GM13977 (cell line): ENCODE data around the gene SCFD2.

Experiments
- DNase-seq: peaks from one replicate; pipeline ENCODE4 v3.0.0; 2012; ENCODE audit warnings: low spot score
- CTCF ChIP-seq: IDR thresholded peaks from 2 replicates; pipeline ENCODE4 v1.5.1; 2012; ENCODE audit warnings: mild to moderate bottlenecking, control low read depth; ENCODE audit not compliant: insufficient read depth; ENCODE audit errors: extremely low read depth, missing control alignments
- in situ Hi-C: fragments of 300-500 bp; cut with MboI; formaldehyde crosslinking; loops from one replicate; pipeline ENCODE4 v1.12.0; 2022; ENCODE audit warnings: low sequenced_read_pairs, low pct_unique_long_range_greater_than_20kb, mixed read lengths, inconsistent platforms; ENCODE audit not compliant: unreplicated experiment

Gene SCFD2

GRCh38 chr4:53022513-53023100 lies 343.3 kb downstream of the SCFD2 start:
- TF ChIP-seq CTCF = no peak
- DNase-seq = no peak
- in situ Hi-C loops = loop anchor here (25.0 kb wide), 1 partner anchor 1190 kb away; no protein-coding TSS in a partner anchor

- no peak for DNase-seq
- no peak for TF ChIP-seq CTCF
- in situ Hi-C loops = loop anchor here (25.0 kb wide), 1 partner anchor 1190 kb away; no protein-coding TSS in a partner anchor
Measured at GRCh38 chr4:53021754-53022512, 343.9 kb downstream of the SCFD2 start.

GRCh38 chr4:53019485-53020382 lies 346.1 kb downstream of the SCFD2 start:
- TF ChIP-seq CTCF = no peak
- no peak for DNase-seq
- in situ Hi-C loops = loop anchor here (25.0 kb wide), 1 partner anchor 1193 kb away; no protein-coding TSS in a partner anchor

- in situ Hi-C loops = loop anchor here (25.0 kb wide), 1 partner anchor 1194 kb away; no protein-coding TSS in a partner anchor
- no peak for TF ChIP-seq CTCF
- DNase-seq = no peak
Measured at GRCh38 chr4:53018471-53018870, 347.4 kb downstream of the SCFD2 start.

- in situ Hi-C loops = loop anchor here (25.0 kb wide), 1 partner anchor 1196 kb away; no protein-coding TSS in a partner anchor
- no peak for TF ChIP-seq CTCF
Measured at GRCh38 chr4:53016099-53016820, 349.6 kb downstream of the SCFD2 start.

More at GRCh38 chr4:53016099-53016820, 349.6 kb downstream of the SCFD2 start:
- no peak for DNase-seq
